ENCODE data around the gene PTTG1IP.

DNA sequence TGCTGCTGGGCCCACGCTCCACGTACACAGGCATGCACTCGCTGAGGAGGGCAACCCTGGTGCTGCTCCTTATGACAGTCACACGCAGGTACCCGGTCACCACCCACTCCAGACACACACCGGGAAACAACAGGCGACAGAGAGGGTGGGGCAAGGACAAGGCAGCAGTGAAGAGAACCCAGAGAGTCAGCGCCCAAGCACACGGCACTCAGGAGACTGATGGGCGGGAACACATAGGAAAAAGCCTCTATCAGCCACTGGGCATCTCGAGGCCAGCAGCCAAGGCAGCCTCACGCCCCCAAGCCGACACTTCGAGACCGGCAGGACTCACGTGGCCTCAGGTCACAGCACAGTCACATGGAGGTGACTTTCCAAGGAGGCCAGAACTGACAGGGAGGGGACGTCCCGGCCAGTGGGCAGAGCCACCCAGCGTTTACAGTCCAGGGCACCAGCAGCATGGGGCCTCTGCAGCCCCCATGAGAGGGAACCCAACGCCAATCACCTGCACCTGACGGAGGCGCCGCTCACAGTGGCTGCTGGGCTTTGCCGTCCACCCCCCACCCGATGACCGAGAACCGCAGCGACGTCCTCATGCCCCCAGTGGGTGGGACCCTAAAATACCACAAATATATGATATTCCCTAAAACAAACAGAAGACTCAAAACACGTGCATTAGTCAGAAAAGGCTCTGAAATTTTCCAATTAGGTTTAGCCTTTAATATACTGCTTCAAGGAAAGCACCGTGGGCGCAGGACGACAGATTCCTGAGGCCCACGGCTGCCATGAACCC lies 19.7 kb downstream of the PTTG1IP start:
- TF ChIP-seq ZBTB17 (tag by site-specific recombination; IDR thresholded peaks at IDR 0.05), result no peak
- TF ChIP-seq ZNF239 (tag by site-specific recombination; IDR thresholded peaks at IDR 0.05), result no peak

Measured in HEK293 (cell line).